DMS 273 (cell line): ENCODE results near the gene LRRC63.
"Not testable (repeated sequence)": the region's sequence is repeated elsewhere in the genome, so short reads cannot be mapped to it uniquely, and the experiment has no call there.

Experiments used
- DNase-seq: peaks from one replicate; lab custom pipeline; 2025; ENCODE audit not compliant: unreplicated experiment; lab: John Stamatoyannopoulos, UW

The LRRC63 gene

DNA sequence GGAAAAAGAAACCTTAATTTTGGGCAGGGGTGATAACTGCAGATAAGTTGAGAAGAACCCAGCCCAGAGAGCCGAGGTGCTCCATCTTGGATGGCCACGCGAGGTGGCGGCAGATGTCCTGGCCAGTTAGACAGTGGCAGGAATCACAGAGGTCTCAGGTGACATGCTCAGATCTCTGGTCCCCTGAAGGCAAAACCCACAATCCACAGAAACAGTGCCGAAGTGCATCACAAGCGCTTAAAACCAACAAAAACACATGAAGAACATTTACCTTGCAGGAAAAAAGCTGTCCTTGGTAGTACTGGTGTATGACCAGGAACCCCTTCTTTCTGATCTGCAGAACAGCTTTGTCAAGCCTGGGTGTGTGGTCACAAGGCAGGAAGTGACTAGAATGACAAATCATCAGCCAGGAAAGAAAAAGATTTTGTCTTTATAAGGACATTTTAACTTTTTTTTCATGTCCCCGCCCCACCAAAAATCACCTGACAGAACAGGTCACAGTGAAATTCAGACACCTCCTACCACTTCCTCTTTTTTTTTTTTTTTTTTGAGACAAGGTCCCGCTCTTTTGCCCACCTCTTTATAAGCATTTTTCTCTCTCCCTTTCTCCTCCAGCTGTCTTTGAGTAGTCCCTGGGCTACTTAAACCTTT, 29.8 kb upstream of the LRRC63 start, which contains the start of gene LCP1:
TSS of gene LCP1 (minus strand) at position 338 of the 651 bp plus-strand sequence. CDS start 22,515 bp downstream, outside the sequence.
- DNase-seq, result no peak

DNA sequence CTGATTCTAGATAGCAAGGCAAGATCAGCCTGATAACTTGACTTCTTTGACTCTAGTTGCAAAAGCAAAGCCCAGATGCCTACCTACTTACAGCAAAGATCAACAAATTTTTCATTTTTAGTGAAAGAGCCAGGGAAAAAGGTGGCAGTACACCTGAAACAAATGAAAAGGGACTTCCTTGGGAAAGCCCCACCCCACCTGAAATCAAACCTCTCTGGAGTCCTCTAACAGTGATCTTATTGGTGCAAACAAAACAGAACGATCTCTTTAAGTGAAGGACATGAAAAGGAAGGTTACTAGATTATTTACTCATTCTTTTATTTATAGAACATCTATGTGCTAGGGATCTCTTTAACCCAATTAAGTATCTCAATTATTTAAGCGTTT, 29.2 kb upstream of the LRRC63 start:
- DNase-seq, result no peak

DNA sequence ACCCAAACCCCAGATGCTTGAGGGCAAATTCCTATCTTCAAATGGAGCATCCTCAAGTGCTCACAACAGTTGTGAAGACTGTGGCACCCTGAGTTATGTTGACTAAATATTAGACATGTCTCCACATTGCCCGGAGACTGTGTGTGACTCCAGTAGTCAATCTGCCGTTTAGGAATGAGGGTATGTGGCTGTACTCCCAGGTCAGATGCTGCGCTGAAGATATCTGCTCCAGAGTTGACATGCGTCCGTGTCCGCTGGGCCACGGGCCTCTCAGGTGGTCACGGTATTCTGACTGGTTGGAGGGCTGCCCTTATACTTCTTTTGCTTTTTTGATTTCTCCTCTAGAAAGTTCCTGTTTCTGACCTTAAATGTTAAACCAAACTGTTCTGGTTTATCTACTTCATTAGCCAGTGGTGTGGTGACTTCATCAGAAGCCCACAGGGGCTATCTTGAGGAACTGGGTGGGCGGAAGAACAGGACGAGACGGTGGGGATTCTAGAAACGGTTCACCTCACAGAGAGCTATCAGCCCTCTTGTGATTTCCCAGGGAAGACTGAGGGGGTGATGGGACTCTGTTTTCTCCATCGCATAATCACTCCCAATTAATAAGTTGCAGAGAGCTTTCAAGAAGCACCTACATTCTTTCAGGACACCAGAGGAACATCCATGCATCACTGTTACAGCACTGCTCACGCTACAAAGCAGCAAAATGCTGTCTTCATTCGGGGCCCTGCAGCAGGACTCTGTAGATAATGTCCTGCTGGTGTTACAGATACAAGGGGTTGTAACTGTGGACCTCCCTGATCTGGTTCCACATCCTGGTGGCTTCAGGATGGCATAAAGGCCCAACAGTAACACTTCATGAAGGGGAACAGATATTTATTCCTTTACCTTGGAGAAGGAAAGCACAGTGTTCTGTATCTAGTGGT, 28.4 kb upstream of the LRRC63 start:
- DNase-seq, result no peak

DNA sequence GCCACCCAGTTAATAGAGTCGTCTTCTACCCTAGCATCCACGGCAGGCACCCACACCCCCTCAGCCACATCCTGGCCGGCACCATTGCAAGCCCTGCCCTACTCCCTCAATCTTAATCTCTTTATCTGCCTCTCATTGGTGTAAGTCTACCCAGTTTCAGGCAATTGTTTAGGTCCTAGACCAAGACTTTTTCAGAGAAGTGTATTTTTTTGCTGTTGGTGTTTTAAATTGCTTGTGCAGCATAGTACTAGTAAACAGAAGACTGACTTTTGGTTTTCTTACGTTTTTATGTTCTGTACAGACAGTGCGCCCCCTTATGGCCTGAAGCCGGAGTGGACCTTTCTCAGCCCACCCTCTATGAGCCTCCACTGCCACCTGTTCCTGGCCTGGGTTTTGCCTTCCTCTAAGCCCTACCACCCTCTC, 27.4 kb upstream of the LRRC63 start:
- DNase-seq, result peak; percentile 58

DNA sequence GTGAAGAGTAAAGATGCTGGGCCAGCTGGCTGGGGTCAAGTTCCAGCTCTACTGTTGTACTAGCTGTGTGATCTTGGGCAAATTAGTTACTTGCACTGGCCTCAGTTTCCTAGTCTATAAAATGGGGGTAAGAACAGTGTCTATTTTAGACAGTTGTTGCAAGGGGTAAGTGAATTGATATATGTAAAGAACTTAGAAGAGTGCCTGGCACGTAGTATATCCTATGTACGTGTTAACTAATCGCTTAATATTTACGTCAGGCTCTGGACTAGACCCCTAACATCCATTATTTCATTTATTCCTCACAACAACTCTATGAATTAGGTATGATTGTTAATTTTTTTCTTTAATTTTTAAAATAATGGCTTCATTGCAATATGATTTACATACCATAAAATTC, 26.1 kb upstream of the LRRC63 start:
- DNase-seq, result no peak

DNA sequence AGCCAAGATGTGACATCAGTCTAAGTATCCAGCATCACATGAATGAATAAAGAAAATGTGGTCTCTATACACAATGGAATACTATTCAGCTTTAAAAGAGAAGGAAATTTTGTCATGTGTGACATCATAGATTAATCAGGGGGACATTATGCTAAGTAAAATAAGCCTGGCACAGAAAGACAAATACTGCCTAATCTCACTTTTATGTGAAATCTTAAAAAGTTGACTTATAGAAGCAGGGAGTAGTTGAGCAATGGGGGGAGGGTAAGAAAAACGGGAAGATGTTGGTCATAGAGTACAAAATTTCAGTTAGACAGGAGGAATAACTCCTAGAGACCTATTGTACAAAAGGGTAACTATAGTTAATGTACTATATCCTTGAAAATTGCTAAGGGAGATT, 19.3 kb upstream of the LRRC63 start:
- no peak for DNase-seq

DNA sequence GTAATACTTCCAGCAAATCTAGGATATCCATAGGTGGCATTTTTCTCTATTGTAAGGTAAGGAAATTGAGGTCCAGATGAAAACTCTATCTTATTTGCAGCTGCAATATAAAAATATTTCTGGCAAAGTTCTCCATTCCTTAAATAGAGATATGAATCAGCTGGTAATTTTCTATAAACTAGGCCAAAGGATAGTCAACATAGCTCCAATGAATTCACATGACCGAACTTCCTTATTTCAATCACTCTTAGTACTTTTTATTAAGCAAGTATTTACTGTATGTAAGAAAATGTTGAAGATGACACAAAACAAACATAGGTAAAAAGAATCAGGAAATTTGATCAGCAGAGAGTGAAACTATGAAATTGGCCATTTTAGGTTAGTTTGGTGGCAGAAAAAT, 16.7 kb upstream of the LRRC63 start:
- no peak for DNase-seq

DNA sequence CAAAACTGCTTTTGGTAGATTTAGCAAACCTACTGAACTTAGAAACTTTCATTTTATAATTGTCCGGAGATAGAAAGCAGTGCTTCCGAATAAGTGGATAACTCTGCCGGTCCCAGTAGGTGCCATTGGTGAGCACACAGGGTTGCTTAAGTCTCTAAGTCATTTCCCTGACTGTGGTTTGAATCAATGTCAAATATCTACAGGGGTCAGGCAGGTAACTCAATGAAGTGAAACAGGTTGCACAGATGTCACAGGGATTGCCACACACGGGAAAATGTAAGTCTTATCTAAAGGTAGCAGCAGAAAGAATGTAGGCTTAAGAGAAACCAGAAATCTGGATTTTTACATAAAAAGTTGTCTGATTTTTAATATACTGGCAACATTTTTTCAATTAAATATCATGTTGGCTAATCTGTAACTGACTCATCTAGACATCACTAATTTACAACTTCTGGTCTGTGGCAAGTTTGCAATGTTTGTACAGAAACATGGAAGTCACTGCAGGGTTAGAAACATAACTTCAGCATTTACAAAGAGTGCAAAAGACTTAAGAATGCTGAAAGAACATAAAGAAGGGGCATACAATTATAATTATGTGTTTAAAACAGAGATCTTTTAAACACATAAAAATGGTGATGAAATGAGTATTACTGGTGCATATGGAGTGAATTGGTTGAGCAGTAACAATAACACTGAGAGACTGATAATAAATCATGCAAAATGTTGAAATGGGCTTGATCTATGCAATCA, 14.3 kb upstream of the LRRC63 start:
- DNase-seq, result no peak

DNA sequence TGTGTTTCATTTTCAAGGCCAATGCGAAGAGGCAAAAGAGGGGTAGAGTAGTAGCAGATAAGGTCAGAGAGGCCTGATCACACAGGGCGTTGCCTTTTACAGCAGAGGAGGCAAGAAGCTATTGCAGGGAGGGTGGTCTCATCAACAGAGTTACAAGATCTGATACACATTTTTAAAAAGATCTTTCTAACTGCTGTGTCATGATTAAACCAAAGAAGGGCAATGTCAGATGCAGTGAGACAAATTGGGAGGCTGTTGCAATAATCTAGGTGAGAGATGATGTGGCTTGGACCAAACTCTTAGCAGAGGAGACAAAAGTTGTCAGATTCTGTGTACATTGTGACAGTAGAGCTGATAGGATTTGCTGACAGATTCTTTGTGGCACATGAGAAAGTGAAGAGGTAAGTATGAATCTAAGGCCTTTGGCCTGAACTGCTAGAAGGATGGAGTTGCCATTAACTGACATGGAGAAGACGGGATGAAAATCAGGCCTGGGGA, 13.0 kb upstream of the LRRC63 start:
- no peak for DNase-seq

DNA sequence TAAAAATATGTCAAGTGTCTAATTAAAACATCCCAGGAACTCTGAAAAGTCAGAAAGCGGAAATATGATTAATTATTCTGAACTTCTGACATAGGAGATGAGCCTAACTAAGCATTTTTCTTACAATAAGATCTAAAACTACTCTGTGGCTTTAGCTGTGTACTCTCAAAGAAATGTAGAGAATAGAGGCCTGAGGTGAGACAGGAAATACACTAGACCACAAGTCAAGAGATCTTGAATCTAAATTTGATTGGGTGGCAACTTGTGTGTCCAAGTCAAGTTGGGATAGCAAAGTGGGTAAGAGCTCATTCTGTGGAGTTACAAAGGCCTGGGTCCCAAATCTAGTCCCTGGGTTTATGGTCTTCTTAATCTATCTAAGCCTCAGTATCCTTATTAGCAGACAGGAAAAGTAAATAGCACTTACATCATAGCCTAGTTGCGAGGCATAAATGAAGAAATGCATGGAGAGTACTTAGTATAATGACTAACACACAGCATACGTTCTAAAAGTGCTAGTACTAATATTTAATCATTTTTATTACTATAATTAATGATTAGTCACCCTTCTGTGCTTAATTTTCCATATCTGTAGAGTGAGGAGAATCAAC, 9.4 kb upstream of the LRRC63 start:
- no peak for DNase-seq

DNA sequence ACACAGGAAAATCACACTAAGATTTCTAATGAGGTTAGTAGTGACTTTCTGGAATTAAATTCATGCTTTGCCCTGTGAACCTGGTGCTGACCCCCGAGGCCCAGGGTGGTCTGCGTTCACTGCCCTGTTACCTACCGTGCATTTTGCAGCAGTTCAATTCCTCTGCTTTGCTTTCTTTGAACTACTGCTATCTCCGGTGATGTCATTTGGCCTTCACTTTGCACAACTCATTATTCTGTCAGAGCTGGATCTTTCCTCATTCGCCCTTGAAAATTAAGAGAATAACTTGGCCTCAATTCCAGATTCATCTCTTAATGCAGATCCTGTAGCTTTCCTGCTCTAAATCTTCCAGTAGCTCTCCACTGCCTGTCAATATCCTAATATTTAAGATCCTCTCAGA, 8.8 kb upstream of the LRRC63 start:
- no peak for DNase-seq

DNA sequence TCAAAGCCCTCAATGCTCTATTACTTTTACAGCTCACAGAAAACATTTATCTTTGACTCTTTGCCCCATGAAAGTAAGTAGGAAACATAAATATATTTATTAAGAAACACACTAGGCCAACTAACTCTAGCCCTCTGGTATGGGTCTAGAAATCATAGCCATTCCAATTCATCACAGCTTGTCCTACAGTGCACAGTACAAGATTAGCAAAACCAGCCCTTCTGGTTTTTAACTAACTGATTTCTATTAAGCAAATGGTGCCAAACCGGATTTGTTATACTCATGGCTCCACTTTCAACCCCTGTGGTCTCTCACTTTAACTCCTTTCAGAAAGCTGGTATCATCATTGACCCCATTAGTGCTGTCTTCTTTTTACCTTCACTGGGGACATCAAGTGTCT, 5.6 kb upstream of the LRRC63 start:
- no peak for DNase-seq

DNA sequence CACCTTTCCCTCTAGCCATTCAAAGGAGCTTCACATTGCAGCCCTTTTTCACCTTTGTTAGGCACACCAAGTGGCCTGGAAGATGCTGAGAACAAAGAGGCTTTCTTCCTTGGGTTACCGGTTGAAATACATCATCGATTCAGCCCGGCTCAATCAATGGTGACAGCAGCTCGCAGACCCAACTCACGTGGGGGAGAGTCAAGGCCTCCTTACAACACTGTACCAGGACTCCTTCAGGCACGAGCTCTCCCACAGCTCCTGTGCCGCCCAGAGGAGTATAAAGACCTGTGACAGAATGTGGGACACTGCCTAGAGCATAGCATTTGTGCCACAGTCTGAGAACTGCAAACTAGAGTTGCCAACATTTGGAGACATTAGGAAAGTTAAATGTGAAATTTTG, 3.9 kb upstream of the LRRC63 start:
- no peak for DNase-seq

DNA sequence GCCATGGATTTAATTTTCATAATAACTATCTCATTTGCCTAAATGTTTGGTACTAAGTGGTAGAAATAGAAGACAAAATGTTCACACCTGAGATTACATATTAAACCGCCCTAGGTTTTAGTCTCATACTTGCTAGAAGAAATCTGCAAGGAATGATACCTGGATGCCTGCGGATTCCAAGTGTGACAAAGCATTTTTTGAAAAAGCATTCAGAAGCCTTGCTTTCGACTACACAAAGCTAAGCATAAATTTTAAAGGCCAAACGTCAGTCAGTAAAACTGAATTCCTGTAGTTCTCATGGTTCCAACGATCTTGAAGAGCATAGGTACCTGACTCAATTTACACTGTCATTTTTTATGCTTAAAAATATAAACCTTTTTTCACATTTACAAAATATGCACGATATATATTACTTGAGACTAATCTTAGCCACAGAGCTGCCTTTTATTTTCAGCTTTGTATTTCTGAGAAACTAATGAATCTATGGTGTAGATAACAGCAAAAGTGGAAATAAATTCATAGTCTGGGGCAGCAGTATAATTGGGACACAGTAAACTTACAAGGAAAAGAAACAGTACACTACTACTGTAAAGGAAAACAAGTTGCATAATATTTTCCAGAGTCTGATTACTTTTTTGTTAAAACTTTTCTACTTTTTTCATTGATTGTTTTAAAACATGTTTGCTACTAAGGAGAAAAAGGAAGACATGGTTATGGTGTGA, 1.2 kb upstream of the LRRC63 start:
- no peak for DNase-seq

DNA sequence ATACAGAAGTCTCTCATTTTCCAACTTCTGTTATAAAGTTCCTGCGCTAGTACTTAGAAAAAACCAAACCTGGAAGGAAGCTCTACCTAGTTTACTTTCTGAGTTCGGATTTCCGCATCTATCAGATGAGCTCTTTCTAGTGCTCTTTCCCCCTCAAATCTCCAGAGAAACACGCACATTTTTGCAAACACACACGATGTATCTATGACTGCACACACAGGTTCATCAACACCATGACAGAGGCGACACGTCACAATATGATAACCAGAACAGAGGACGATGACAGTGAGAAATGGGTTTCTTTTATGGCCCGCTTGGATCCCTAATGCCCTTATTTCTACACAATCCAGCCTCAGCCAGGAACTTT, 629 bp upstream of the LRRC63 start:
- DNase-seq, result peak; percentile 52

DNA sequence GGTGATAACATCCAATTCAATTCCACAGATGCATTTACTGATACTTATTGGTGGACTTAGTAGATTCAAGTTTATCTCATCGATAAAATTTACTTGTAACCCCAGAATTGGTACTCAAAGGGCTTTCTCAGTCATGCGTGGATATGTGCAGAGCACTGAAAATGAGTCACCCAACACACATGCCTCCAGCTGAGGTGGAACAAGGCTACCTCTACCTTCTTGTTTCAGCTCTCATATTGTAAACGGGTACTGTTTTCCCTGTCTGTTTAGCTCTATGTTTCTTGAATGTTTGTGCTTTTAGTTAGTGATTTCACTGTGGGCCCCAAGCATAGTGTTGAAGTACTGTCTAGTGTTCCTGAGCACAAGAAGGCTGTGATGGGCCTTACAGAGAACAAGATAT, 1.5 kb downstream of the LRRC63 start:
- no peak for DNase-seq

DNA sequence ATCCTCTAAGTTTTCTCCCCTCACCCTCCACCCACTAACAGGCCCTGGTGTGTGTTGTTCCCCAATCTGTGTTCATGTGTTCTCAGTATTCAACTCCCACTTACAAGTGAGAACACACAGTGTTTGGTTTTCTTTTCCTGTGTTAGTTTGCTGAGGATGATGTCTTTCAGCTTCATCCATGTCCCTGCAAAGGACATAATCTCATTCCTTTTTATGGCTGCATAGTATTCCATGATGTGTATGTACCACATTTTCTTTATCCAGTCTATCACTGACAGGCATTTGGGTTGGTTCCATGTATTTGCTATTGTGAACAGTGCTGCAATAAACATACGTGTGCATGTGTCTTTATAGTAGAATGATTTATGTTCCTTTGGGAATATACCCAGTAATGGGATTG, 3.0 kb downstream of the LRRC63 start:
- not testable (repeated sequence) for DNase-seq

DNA sequence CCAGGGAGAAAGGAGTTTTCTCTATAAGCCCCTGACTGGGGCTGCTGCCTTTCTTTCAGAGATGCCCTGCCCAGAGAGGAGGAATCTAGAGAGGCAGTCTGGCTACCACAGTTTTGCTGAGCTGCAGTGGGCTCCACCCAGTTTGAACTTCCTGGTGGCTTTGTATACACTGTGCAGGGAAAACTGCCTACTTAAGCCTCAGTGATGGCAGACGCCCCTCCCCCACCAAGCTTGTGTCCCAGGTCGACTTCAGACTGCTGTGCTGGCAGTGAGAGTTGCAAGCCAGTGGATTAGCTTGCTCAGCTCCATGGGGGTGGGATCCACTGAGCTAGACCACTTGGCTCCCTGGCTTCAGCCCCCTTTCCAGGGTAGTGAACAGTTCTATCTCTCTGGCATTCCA, 8.5 kb downstream of the LRRC63 start:
- not testable (repeated sequence) for DNase-seq

DNA sequence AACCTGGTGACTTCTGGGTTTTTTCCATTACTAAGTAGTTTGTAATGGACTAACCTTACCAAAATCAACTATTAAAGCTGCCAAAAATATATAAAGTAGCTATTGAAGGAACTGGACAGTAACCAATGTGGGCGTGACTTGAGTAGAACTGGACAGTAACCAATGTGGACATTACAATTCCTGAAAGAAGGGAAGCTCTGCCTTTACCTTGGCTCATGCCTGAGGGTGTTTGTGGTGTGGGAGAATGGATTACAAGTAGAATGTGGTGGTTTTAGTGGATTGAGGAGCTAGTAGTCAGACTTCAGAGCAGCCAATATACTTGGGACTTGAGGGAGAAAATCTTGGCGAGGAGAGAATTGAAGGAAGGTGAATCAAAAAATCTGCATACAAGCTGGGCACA, 17.5 kb downstream of the LRRC63 start:
- no peak for DNase-seq

DNA sequence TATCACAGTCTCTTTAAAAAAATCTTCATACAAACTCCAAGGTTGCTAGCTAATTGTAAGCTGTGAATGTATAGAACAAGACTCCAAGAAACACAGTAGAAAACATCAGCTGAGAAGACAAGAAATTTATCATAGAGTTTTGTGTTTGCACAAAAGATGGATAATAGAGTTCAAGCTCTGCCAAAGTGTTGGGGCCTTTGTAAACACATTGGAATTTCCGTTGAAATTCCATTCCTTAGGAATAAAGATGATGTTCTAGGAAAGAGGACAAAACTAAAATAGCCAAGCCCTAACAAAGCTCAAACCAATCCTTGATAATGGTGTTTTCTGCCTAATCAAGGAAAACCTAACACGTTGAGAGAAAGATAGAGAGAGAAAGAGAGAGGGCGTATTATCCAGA, 20.6 kb downstream of the LRRC63 start:
- no peak for DNase-seq
